ENCODE results near the gene TADA2B.

The TADA2B gene

GRCh38 chr4:7018281-7018680, 24.9 kb upstream of the TADA2B start:
- TF ChIP-seq, protein P1, sequence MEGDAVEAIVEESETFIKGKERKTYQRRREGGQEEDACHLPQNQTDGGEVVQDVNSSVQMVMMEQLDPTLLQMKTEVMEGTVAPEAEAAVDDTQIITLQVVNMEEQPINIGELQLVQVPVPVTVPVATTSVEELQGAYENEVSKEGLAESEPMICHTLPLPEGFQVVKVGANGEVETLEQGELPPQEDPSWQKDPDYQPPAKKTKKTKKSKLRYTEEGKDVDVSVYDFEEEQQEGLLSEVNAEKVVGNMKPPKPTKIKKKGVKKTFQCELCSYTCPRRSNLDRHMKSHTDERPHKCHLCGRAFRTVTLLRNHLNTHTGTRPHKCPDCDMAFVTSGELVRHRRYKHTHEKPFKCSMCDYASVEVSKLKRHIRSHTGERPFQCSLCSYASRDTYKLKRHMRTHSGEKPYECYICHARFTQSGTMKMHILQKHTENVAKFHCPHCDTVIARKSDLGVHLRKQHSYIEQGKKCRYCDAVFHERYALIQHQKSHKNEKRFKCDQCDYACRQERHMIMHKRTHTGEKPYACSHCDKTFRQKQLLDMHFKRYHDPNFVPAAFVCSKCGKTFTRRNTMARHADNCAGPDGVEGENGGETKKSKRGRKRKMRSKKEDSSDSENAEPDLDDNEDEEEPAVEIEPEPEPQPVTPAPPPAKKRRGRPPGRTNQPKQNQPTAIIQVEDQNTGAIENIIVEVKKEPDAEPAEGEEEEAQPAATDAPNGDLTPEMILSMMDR (IDR thresholded peaks at IDR 0.05; ENCODE audit: borderline replicate concordance, insufficient read depth, low read depth, low read length), result no peak
- H3K4me3 ChIP-seq (ENCODE audit: low read depth, low read length), result no peak overlapping the region

DNA sequence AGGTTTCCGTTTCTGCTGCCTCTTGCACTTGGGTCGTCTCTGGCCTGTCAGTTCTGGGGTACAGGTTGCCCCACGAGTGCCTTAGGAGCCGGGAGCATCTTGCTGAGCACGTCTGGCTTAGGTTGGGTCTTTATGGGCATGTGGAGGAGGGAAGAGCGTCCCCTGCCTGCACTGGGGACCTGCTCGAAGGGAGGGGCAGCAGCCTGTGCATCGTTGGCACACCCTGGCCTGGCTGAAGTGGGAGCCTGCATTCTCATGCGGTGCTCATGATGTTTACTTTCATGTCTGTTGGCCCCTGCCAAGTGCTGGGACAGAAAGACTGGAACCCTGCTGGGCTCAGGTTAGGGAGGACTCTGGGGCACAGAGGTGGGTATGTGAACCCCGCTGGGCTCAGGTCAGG, 23.8 kb upstream of the TADA2B start:
- H3K4me3 ChIP-seq (ENCODE audit: low read depth, low read length), result no peak overlapping the region
- TF ChIP-seq, protein P1 (IDR thresholded peaks at IDR 0.05; ENCODE audit: borderline replicate concordance, insufficient read depth, low read depth, low read length), result no peak

DNA sequence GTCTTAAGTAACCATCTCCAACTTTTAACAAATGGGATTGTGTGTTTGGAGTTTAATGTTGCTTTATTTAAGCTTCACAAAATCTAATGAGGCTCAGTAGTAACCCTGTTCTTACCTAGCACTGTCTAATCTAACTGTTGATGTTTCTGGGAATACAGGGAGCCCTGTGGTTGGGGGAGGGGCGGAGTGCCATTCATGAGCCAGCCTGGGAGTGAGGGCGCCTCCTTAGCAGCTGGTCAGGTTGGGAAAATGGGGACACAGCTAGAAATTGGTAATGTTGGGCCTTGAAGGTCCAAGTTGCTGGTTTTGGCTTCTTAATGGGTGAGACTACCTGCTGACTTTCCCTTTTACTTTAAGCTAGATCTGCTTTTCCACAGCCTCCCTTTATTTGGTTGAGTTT, 22.9 kb upstream of the TADA2B start:
- TF ChIP-seq, protein P1 (IDR thresholded peaks at IDR 0.05; ENCODE audit: borderline replicate concordance, insufficient read depth, low read depth, low read length), result no peak
- no peak overlapping the region for H3K4me3 ChIP-seq (ENCODE audit: low read depth, low read length)

DNA sequence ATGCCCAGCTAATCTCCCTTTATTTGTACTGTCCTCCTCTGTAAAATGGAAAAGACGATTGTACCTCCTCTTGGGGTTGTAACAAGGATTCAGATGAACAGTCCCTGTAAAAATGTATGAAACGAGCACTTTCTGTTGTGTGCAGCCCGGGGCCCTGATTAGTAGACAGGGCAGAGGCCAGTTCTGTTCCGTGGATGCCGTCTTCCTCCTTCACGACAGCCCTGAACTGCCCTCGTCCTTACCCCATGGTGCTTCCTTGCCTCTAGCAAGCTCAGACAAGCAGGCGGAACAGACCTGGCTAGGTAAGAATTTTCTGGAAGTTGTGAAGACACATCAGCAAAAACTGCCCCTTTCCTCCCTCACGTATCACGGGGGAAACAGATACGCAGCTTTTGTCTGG, 22.3 kb upstream of the TADA2B start:
- TF ChIP-seq, protein P1 (IDR thresholded peaks at IDR 0.05; ENCODE audit: borderline replicate concordance, insufficient read depth, low read depth, low read length), result no peak

DNA sequence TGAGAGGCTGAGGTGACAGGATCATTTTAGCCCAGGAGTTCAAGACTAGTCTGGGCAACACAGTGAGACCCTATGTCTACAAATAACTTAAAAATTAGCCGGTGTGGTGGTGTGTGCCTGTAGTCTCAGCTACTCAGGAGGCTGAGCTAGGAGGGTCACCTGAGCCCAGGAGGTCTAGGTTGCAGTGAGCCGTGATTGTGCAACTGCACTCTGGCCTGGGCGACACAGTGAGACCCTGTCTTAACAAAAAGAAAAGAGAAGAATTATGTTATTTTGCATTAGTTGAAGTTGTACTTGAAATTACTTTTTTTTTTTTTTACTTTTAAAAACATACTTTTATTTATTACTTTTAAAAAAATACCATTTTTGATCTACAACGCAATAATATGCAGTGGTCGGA, 21.8 kb upstream of the TADA2B start:
- TF ChIP-seq, protein P1 (IDR thresholded peaks at IDR 0.05; ENCODE audit: borderline replicate concordance, insufficient read depth, low read depth, low read length), result no peak

More for the DNA sequence above, 22.3 kb upstream of the TADA2B start:
- H3K4me3 ChIP-seq (ENCODE audit: low read depth, low read length), result no peak overlapping the region

DNA sequence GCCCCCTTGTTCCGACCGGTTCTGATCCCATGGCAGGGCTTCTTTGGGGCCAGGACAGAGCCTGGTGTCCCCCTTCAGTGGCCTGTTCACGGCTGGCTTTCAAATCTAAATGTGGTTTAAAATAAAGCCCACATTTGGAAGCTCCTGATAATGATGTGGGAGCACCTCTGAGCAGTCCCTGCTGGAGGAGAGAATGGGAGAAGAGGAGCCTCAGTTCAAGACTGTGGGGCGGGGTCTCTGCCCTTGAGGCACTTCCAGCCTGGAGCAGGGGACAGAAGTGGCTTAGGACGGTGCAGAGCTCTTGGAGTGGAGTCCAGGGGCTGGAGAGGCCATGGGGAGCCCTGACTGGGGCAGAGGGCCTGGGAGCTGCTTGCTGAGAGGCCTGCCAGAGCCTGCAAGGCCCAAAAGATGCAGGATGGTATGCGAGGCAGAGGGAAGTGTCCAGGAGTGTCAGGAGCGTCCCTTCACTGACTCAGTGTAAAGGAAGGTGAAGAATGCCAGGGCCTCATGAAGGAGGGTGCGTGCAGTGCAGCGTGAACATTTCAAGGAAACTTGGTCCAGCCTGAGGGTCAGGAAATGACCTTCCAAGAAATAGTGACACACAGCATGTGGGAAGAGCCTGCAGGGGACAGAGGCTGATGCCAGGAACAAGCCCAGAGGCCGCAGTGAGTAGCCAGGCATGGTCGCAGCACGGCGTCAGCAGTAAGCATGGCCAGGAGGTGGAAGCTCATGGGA, 21.1 kb upstream of the TADA2B start:
- H3K4me3 ChIP-seq (ENCODE audit: low read depth, low read length), result no peak overlapping the region
- TF ChIP-seq, protein P1 (IDR thresholded peaks at IDR 0.05; ENCODE audit: borderline replicate concordance, insufficient read depth, low read depth, low read length), result no peak

More for the DNA sequence above, 21.8 kb upstream of the TADA2B start:
- no peak overlapping the region for H3K4me3 ChIP-seq (ENCODE audit: low read depth, low read length)

GRCh38 chr4:7023486-7023885, 19.7 kb upstream of the TADA2B start:
- H3K4me3 ChIP-seq (ENCODE audit: low read depth, low read length), result no peak overlapping the region
- TF ChIP-seq, protein P1 (IDR thresholded peaks at IDR 0.05; ENCODE audit: borderline replicate concordance, insufficient read depth, low read depth, low read length), result no peak
